ENCODE measurements around the gene TMBIM6. TPM values are rescaled to one million over a fixed set of nuclear protein-coding genes. Genes with fewer than 3 reads are reported as not detected.
A peak's percentile ranks its signal among the peaks of the same experiment; 100 is the strongest.
"Not testable (repeated sequence)": the region's sequence is repeated elsewhere in the genome, so short reads cannot be mapped to it uniquely, and the experiment has no call there.

TMBIM6 gene
- total RNA-seq, 1 experiment from 2014 or later: 659 TPM

DNA sequence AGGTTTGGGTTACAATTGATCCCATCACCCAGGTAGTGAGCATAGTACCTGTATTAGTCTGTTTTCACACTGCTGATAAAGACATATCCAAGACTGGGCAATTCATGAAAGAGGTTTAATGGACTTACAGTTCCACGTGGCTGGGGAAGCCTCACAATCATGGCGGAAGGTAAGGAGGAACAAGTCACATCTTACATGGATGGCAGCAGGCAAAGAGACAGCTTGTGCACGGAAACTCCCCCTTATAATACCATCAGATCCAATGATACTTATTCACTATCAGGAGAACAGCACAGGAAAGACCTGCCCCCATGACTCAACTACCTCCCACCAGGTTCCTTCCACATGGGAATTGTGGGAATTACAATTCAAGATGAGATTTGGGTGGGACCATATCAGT, 20.0 kb upstream of the TMBIM6 start:
- not testable (repeated sequence) for DNase-seq (ENCODE audit: extremely low read depth, low read depth)

DNA sequence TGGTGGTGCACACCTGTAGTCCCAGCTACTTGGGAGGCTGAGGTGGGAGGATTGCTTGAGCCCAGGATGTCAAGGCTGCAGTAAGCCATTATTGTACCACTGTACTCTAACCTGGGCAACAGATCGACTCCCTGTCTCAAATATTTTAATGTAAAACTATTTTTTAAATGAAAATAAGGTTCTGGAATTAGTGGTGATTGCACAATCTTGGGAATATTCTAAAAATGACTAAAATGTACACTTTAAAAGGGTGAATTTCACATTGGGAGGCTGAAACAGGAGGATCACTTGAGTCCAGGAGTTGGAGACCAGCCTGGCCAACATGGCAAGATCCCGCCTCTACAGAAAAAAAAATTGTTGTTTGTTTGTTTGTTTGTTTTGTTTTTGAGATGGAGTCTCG, 12.9 kb upstream of the TMBIM6 start:
- DNase-seq (ENCODE audit: extremely low read depth, low read depth): no peak

DNA sequence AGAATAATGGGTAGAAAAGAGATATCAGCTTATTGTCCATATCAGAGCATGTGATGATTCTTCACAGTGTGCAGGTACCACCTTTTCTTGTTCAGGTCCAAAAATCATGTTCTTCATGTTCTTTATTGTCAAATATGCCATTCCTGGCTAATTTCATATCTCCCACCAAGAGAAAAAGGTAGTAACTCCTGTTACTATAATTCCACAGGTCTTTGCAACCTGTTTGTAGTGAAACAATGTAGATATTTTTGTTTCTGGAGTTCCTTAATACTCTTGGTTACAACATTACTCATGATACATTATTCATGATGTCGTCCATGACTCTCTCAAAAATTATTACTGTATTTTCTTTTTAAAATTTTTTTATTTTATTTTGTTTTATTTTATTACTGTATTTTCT, 11.3 kb upstream of the TMBIM6 start:
- no peak for DNase-seq (ENCODE audit: extremely low read depth, low read depth)

DNA sequence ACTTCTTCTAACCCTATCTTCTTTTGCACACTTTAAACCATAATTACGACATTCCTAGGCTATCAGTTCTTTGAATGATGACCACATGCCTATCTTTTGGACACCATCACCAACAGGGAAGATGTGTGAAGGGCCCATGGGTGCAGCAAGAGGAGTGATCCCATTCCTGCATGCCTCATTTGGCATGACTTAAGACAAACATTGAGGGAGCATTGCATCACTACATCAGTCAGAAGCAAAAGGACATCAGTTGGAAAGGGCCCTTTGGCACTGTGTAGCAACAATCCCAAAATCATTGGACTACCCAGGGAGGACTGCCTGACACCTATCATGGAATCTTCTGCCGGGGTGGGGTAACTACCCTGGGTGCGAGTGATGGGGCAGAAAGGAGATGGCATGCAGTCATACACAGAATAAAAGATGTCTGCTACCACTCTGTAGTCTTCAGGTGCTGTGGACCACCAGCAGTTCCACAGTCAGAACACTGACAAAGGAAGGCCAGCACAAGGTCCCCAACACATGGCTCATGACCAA, 10.7 kb upstream of the TMBIM6 start:
- peak; percentile 44 for DNase-seq (ENCODE audit: extremely low read depth, low read depth)

DNA sequence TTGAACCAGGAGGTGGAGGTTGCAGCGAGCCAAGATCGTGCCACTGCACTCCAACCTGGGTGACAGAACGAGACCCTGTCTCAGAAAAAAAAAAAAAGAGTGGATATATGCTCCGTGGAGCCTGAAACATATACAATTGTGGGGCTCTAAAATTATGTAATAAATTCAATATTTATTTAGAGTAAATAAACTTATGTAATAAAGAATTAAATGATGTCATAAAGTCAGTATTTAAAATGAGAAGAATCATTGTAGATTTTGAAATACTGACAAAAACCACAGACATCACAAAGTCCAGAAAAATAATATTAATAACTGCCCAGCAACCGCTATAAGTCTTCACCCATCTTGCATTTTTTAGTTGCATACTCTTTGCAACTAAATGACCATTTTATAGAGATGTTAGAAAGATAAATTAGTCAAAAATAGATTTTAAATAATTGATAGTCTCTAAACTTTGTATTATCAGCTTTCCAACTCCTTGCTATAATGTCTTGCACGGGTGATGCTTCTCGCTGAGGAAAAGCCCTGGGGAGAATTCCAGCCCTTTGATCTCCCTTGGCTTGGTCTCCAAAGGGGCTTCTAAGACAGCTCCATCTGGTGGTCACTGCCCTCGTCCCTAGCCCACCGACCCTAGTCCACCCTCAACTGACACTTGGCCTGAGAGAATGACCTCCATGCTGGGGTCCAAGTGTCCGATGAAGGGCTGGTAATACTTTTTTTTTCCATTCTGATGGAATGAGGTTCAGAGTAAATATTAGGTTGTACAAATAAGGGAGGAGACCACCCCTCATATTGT, 7.9 kb upstream of the TMBIM6 start:
- DNase-seq (ENCODE audit: extremely low read depth, low read depth): no peak

DNA sequence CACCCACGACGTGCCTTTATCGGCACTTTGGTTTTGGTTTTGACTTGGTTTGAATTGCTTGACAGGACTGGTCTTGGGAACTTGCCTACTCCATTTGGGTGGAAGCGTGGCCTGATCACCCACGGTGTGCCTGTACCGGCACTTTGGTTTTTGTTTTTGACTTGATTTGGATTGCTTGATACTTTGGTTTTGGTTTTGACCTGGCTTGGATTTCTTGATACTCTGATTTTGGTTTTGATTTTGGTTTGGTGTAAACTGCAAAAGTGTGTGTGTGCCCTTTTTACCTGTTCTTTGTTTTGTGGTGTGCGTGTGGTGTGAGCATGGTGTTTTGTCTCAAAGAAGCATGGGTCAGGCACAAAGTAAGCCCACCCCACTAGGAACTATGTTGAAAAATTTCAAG, 6.5 kb upstream of the TMBIM6 start:
- not testable (repeated sequence) for DNase-seq (ENCODE audit: extremely low read depth, low read depth)

DNA sequence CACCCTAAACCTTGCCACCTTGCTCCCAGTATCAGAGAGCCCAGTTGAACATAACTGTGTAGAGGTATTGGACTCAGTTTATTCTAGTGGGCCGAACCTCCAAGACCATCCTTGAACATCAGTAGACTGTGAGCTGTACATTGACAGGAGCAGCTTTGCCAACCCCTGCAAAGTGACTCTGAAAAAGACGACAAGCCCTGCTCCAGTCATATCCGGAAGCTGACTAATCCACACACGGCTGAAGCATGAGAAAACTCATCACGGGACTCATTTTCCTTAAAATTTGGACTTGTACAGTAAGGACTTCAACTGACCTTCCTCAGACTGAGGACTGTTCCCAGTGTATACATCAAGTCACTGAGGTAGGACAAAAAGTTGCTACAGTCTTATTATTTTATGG, 2.6 kb upstream of the TMBIM6 start:
- DNase-seq (ENCODE audit: extremely low read depth, low read depth): not testable (repeated sequence)

DNA sequence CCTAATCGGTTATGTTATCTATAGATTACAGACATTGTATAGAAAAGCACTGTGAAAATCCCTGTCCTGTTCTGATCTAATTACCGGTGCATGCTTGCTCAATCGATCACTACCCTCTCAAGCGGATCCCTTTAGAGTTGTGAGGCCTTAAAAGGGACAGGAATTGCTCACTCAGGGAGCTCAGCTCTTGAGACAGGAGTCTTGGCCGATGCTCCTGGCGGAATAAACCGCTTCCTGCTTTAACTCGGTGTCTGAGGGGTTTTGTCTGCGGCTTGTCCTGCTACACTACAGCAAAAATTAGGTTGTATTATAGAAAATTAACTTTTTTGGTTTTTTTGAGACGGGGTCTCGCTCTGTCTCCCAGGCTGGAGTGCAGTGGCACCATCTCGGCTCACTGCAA, 1.1 kb upstream of the TMBIM6 start:
- DNase-seq (ENCODE audit: extremely low read depth, low read depth): not testable (repeated sequence)

DNA sequence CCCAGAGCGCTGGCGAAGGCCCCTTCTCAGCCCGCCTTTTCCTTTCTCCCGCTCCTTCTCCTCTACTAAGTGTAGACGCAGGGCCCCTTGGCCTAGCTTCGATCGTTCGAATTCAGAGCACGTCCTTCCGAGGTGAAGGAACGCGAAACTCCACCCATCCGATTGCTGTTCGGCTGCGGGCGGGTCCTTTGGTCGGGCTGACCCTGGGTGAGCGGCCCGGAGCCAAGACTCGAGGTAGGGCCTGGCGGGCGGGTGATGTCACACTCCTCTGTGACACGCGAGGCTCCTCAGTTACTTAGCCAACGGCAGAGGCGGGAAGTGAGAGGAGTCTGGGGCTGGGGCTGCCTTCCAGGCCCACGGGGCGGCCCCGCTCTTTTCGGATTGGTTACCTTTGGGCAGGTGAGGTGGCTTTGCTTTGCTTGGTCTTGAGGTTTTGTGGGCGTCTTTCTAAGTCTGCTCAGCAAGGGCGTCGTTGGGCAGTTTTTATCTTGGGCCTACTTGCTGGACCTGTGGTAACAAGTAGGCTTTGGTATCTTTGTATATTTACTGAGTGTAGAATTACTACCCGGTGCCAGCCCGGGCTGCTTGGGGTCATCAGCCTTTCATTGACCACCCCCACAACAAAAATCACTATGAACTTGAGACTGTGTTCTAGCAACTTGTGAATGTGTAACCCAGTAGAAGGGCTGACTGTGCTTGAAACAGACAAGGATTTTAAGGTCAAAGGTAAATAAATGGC, 694 bp downstream of the TMBIM6 start:
- peak; percentile 73 for DNase-seq (ENCODE audit: extremely low read depth, low read depth)

DNA sequence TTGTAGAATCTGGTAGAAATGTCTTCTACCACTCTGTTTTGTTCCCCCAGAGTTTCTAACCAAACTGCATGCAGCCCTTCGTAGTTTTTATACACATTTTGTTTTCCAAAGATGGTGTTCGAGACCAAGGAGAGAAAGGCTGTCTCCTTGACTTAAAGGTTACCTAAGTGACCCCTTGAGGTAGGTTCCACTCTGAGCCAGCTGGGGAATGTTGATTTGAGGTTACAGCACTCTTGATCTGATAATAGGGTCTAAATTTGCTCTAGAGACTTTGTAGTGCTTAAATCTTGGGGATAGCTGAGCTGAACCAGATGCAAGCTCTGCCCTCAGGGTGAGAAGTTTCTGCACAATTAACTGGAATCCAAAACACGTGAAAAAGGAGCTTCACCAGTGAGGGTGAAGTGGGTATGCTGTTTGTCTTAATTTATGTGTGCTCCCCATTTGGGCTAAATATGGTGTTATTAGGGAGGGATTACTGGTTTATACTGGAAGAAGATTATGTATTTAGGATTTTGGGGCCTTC, 3.1 kb downstream of the TMBIM6 start:
- DNase-seq (ENCODE audit: extremely low read depth, low read depth): no peak

DNA sequence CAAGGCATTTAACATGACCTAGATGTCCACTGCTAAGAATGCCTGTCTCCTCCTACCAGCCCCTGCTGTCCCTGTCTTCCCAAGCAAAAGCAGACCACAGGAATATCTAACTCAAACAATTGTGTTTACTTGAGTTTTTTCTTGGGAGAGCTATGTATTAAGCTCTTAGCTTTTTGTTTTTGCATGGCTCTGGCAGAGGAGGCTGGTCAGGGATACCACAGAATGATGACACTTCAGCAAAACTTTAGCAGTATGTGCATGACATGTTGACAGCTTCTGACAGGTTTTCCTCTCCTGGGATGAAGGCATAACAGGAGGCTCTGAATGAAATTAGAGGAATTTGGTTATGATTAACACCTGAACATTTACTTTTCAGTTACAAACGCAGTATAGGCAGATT, 6.9 kb downstream of the TMBIM6 start:
- DNase-seq (ENCODE audit: extremely low read depth, low read depth): no peak

DNA sequence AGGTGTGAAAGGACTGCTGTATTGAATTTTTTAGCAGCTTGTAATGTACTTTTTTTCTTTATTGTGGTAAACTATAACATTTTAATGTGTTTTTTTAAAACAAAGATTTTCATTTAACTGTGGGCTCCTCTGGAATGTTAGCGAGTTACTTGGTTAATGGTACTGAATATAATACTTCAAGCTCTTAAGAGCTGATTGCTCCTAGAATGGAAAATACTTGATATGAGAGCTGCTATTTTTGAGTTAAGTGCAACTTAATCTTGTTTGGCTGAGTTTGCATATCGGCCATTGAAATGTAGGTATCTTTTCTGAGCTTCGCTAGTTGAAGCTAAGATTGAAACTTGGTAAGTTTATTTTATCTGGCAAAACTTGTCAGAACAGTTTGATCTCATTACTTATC, 7.4 kb downstream of the TMBIM6 start:
- no peak for DNase-seq (ENCODE audit: extremely low read depth, low read depth)

DNA sequence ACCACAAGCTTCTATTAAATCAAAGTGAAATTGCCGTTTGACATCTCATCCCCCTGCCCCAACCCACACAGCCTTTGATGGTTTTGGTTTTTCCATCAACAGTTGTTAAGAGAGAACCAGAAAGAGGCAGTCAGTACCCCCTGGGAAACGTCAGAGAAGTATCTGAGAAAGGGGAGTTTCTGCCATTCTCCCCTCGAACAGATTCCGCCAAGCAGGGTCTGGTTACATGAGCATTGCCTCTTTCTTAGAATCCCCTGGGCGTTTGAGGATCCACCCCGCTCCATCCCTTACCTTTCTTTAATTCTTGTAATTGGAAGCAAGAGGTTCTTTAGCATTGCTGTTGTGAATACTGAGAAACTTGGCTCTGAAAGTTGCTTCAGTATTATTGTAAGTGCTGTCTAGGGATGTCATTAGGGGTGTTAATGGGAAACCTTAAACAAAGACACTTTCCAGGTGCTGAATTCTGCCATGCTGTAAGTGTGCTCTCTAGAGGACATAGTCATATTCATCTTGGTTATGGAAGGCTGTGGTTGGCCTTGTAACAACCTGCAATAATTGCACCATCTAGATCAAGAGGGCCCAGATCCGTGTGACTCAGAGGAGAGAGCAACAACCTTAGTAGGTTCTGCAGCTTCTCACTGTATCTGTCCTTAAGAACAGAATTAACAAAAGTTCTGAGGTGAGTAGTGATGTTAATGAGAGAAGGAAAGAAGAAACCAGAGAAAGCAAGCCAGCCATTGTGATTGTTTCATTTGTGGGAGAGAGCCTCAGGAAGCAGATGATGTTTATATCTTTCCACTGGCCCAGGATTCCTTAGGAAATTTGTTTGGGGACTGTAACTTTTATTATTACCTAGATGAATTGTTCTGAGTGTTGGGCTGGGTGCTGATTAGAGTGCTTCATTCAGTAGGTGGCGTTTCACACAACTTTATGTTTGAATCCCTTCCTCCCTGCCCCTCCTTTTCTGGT, 9.0 kb downstream of the TMBIM6 start:
- peak; percentile 85 for DNase-seq (ENCODE audit: extremely low read depth, low read depth)

DNA sequence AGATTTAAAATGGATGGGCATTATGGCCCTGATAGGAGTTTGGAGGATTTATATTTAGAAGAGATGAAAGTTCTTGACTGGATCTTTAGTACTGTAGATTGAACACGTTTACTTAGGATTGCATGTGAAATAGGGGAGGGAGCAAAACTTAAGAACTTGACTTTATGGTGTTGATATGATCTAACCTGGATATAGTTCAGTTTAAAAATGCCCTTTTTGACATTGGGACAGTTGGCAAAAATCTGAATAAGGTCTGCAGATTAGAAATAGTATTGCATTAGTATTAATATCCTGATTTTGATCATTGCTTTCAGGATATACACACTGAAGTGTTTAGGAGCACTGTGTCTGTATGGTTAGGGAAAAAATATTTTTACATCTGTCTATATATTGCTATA, 9.6 kb downstream of the TMBIM6 start:
- DNase-seq (ENCODE audit: extremely low read depth, low read depth): no peak

DNA sequence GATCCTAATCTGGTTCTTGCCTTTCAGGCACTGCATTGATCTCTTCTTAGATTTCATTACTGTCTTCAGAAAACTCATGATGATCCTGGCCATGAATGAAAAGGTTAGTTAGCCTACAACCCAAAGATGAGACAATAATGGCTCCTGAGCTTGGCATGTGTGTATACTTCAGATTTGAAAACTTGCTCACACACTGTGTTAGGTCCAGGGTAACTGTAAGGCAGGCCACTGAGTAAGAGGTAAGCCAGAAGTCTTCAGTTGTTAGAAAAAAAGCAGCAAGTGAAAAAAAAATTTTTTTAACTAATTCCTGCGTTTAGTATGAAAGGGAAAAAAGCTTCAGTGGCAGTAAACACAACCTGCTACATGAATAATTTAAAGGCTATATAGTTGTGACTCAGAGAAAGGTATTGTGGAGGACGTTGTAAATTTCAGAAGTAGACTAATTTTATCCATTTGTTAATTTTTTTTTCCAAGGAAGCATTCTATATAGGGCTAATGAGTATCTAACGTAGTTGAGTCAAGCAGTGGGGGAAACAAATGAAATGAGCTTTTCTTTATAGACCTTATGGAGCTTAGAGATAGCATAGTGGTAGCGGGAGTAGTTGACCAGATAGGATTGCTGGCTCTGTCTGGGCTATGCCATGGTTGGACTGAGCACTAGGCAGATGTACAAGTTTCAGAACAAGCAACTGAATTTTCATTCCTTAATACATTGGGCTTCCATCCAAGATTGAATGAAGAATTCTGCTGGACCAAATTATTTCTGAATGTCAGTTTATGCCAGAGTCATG, 20.5 kb downstream of the TMBIM6 start:
- no peak for DNase-seq (ENCODE audit: extremely low read depth, low read depth)

DNA sequence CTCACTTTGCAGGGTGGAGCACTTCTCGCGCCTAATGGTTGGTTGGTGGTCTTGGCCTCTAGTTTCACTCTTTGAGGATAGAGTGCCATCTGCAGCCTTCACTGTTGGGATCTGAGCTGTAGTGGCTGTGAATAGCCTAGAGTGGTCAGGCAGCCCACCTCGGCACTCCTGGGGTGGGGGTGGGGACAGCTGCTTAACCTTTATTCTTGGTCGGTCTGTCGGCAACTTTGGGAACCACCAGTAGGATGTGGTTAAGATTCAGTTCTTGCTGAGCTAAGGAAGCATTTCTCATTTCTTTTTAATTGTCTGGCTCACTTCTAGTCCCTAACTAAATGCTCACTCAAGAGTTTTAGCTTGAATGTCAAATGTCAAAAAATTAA, 21.1 kb downstream of the TMBIM6 start:
- no peak for DNase-seq (ENCODE audit: extremely low read depth, low read depth)

DNA sequence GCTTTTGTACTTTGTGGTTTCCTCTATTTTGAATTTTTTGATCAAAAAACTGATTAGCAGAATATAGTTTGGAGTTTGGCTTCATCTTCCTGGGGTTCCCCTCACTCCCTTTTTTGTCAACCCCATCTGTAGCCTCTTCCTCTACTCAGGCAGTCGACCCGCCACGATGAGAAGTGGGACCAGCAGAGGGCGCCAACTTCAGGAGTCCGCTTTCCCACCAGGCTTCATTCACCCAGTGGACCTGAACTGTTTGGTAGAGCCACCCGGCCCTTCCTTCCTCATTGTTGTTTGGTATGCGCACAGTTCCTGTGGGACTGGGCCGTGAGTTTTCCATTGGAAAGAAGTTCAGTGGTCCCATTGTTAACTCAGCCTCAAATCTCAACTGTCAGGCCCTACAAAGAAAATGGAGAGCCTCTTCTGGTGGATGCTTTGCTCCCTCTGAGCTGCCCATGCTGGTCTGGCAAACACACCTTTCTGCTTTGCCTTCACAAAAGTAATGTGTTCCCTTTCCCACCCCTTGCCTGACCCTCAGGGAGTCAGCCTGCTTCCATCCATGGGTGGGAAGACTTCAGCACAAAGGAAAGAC, 21.7 kb downstream of the TMBIM6 start:
- DNase-seq (ENCODE audit: extremely low read depth, low read depth): peak; percentile 62

DNA sequence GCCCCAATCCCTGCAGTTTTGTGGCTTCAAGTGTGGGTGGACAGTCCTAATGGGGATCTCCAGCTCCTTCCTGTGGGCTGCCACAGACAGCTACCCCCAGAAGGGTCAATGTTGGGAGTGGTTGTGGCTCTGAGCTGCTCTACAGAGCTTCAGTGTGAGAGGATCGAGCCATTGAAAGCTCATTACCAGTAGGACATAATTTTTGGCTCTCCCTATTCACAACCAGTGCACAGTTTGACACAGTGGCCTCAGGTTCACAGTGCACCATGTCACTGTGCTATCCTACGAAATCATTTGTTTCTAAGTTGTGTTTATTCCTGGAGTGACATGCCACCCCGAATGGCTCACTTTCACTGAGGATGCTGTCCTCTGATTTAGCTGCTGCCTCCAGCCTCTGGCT, 22.8 kb downstream of the TMBIM6 start:
- DNase-seq (ENCODE audit: extremely low read depth, low read depth): no peak

DNA sequence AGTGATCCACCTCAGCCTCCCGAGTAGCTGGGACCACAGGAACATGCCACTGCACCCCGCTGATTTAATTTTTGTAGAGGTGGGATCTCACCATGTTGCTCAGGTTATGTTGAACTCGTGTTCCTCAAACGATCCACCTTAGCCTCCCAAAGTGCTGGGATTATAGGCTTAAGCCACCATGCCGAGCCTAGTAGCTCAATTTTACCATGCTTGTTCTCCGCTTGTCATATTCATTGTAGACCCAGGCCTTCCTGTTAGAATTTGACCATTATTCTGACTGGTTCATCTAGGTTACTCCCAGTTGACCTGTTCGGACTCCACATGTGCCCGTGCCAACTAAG, 24.7 kb downstream of the TMBIM6 start:
- DNase-seq (ENCODE audit: extremely low read depth, low read depth): no peak

DNA sequence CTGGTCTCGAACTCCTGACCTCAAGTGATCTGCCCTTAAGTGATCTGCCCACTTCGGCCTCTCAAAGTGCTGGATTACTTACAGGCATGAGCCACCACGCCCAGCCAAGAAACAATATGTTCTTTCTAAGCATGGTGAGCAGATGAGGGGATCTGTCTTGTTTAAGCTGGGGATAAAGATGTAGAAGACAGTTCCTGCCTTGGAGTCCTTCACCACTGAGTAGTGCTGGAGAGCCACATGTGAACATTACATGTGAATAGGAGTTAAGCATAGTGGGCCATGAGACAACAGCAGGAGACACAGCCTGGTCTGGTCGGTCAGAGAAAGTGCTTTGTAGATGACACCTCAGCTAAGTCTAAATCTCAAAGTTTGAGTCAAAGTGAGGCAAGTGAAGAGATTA, 26.0 kb downstream of the TMBIM6 start:
- DNase-seq (ENCODE audit: extremely low read depth, low read depth): no peak
